ENCODE results near the gene SLIT3. TPM values are rescaled to one million over a fixed set of nuclear protein-coding genes. Genes with fewer than 3 reads are reported as not detected.

SLIT3 gene
- total RNA-seq, 4 donors from 2014 or later = 41.1 to 86.6 (median 62.7) TPM

- intact Hi-C loops (cut with DNase I) = no loop called here
- WGBS = 74% methylated on average over 4 of the region's 5 CpGs
- no peaks in the 10 kb centered on the region for H3K36me3 ChIP-seq
- no peak for DNase-seq (ENCODE audit: extremely low spot score)
- no peaks in the 10 kb centered on the region for H3K9me3 ChIP-seq
- H3K27me3 ChIP-seq = no peaks in the 10 kb centered on the region
- TF ChIP-seq POLR2AphosphoS5 (IDR thresholded peaks at IDR 0.05) (no peak), EP300 (IDR thresholded peaks at IDR 0.05) (no peak), POLR2A (IDR thresholded peaks at IDR 0.05; ENCODE audit: low read depth) (no peak)
- TF ChIP-seq, protein P1, sequence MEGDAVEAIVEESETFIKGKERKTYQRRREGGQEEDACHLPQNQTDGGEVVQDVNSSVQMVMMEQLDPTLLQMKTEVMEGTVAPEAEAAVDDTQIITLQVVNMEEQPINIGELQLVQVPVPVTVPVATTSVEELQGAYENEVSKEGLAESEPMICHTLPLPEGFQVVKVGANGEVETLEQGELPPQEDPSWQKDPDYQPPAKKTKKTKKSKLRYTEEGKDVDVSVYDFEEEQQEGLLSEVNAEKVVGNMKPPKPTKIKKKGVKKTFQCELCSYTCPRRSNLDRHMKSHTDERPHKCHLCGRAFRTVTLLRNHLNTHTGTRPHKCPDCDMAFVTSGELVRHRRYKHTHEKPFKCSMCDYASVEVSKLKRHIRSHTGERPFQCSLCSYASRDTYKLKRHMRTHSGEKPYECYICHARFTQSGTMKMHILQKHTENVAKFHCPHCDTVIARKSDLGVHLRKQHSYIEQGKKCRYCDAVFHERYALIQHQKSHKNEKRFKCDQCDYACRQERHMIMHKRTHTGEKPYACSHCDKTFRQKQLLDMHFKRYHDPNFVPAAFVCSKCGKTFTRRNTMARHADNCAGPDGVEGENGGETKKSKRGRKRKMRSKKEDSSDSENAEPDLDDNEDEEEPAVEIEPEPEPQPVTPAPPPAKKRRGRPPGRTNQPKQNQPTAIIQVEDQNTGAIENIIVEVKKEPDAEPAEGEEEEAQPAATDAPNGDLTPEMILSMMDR (IDR thresholded peaks at IDR 0.05) = no peak
- H3K4me1 ChIP-seq = peaks cover 16 to 40% (median 35%) of the 10 kb centered on the region in 4 donors
- no peak overlapping the region for H3K4me3 ChIP-seq
- no peak overlapping the region for H3K27ac ChIP-seq (replicated peaks in 1 of 4)
Measured at GRCh38 chr5:169065400-169065799, 235.5 kb downstream of the SLIT3 start.

DNA sequence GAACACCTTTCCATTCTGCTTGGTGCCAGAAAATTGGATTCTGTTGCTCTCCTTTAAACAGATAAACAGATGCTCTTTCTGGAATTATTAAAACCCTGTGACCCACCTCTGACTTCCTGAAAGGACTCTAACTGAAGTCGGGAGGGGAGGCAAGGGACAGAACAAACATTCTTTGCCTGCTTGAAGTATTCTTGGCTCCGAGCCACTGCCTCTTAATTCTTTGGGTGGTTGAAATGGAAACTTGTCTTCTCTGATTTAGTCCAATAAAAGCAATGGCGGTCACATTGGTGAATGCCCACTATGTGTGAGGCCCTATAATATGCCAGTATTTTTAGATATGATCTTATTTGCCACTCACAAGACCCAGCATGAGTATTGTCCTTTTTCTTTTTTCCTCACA lies 236.8 kb downstream of the SLIT3 start:
- 31% methylated on average over 3 of the region's 3 CpGs for WGBS
- no peak for DNase-seq (ENCODE audit: extremely low spot score)

GRCh38 chr5:169063316-169063953 lies 237.5 kb downstream of the SLIT3 start:
- 85% methylated on average over 12 of the region's 12 CpGs for WGBS
- Histone ChIP-seq H3K27ac (replicated peaks in 1 of 4) (no peak overlapping the region), H3K9me3 (no peaks in the 10 kb centered on the region), H3K36me3 (no peaks in the 10 kb centered on the region), H3K4me1 (peaks cover 16 to 40% (median 35%) of the 10 kb centered on the region in 4 donors), H3K27me3 (no peaks in the 10 kb centered on the region), H3K4me3 (no peak overlapping the region)
- no peak for DNase-seq (ENCODE audit: extremely low spot score)
- intact Hi-C loops (cut with DNase I) = no loop called here
- TF ChIP-seq POLR2AphosphoS5 (IDR thresholded peaks at IDR 0.05) = no peak
- TF ChIP-seq, protein P1 (IDR thresholded peaks at IDR 0.05) = no peak
- TF ChIP-seq EP300 (IDR thresholded peaks at IDR 0.05) = no peak
- no peak for TF ChIP-seq POLR2A (IDR thresholded peaks at IDR 0.05; ENCODE audit: low read depth)

More for the DNA sequence above, 236.8 kb downstream of the SLIT3 start:
- no peaks in the 10 kb centered on the region for H3K27me3 ChIP-seq
- H3K4me3 ChIP-seq = no peak overlapping the region
- H3K9me3 ChIP-seq = no peaks in the 10 kb centered on the region
- H3K36me3 ChIP-seq = no peaks in the 10 kb centered on the region
- no peak for TF ChIP-seq EP300 (IDR thresholded peaks at IDR 0.05)
- TF ChIP-seq POLR2AphosphoS5 (IDR thresholded peaks at IDR 0.05) = no peak
- TF ChIP-seq, protein P1 (IDR thresholded peaks at IDR 0.05) = no peak
- no peak for TF ChIP-seq POLR2A (IDR thresholded peaks at IDR 0.05; ENCODE audit: low read depth)
- no peak overlapping the region for H3K27ac ChIP-seq (replicated peaks in 1 of 4)
- peaks cover 16 to 40% (median 35%) of the 10 kb centered on the region in 4 donors for H3K4me1 ChIP-seq
- intact Hi-C loops (cut with DNase I) = no loop called here

- no peaks in the 10 kb centered on the region for H3K9me3 ChIP-seq
- no peaks in the 10 kb centered on the region for H3K27me3 ChIP-seq
- no peak overlapping the region for H3K27ac ChIP-seq (replicated peaks in 1 of 4)
- no peak overlapping the region for H3K4me3 ChIP-seq
- no peaks in the 10 kb centered on the region for H3K36me3 ChIP-seq
- WGBS = 78% methylated on average over 2 of the region's 2 CpGs
- intact Hi-C loops (cut with DNase I) = no loop called here
- no peak for DNase-seq (ENCODE audit: extremely low spot score)
- no peak for TF ChIP-seq EP300 (IDR thresholded peaks at IDR 0.05)
- no peak for TF ChIP-seq POLR2A (IDR thresholded peaks at IDR 0.05; ENCODE audit: low read depth)
- peaks cover 14 to 37% (median 29%) of the 10 kb centered on the region in 4 donors for H3K4me1 ChIP-seq
Measured at GRCh38 chr5:169062690-169063089, 238.2 kb downstream of the SLIT3 start.

DNA sequence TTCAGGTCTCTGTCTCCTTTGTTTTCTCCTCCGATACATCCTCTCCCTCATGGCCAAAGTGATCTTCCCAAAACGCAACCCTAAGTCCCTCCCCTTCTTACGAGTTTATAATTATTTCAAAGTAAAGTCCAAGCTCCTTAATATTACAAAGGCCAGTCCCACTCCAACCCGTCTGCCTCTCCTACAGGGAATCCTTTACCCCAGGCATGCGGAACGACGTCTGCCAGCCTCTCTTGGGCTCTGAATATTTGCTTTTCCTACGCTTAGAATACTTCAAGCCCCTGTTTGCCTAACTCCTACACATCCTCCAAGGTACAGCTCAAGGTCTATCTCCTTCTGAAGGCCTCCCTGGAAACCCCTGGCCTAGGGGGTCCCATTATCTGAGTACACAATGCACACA lies 246.4 kb downstream of the SLIT3 start:
- DNase-seq (ENCODE audit: extremely low spot score) = no peak
- no peaks in the 10 kb centered on the region for H3K27me3 ChIP-seq
- H3K27ac ChIP-seq (replicated peaks in 1 of 4) = no peak overlapping the region
- H3K9me3 ChIP-seq = no peaks in the 10 kb centered on the region
- no peak overlapping the region for H3K4me3 ChIP-seq
- 87% methylated on average over 8 of the region's 8 CpGs for WGBS
- TF ChIP-seq POLR2AphosphoS5 (IDR thresholded peaks at IDR 0.05) = no peak
- no peak for TF ChIP-seq EP300 (IDR thresholded peaks at IDR 0.05)
- TF ChIP-seq, protein P1 (IDR thresholded peaks at IDR 0.05) = no peak
- no peak for TF ChIP-seq POLR2A (IDR thresholded peaks at IDR 0.05; ENCODE audit: low read depth)
- peaks cover 0 to 24% (median 10%) of the 10 kb centered on the region in 4 donors for H3K4me1 ChIP-seq
- no peaks in the 10 kb centered on the region for H3K36me3 ChIP-seq
- intact Hi-C loops (cut with DNase I) = no loop called here

Data from esophagus muscularis mucosa (tissue), 4 donors.